ENCODE results near the gene RRBP1. TPM values are rescaled to one million over a fixed set of nuclear protein-coding genes. Genes with fewer than 3 reads are reported as not detected.
A peak's percentile ranks its signal among the peaks of the same experiment; 100 is the strongest.

The RRBP1 gene, protein sequence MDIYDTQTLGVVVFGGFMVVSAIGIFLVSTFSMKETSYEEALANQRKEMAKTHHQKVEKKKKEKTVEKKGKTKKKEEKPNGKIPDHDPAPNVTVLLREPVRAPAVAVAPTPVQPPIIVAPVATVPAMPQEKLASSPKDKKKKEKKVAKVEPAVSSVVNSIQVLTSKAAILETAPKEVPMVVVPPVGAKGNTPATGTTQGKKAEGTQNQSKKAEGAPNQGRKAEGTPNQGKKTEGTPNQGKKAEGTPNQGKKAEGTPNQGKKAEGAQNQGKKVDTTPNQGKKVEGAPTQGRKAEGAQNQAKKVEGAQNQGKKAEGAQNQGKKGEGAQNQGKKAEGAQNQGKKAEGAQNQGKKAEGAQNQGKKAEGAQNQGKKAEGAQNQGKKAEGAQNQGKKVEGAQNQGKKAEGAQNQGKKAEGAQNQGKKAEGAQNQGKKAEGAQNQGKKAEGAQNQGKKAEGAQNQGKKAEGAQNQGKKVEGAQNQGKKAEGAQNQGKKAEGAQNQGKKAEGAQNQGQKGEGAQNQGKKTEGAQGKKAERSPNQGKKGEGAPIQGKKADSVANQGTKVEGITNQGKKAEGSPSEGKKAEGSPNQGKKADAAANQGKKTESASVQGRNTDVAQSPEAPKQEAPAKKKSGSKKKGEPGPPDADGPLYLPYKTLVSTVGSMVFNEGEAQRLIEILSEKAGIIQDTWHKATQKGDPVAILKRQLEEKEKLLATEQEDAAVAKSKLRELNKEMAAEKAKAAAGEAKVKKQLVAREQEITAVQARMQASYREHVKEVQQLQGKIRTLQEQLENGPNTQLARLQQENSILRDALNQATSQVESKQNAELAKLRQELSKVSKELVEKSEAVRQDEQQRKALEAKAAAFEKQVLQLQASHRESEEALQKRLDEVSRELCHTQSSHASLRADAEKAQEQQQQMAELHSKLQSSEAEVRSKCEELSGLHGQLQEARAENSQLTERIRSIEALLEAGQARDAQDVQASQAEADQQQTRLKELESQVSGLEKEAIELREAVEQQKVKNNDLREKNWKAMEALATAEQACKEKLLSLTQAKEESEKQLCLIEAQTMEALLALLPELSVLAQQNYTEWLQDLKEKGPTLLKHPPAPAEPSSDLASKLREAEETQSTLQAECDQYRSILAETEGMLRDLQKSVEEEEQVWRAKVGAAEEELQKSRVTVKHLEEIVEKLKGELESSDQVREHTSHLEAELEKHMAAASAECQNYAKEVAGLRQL (N-terminal part only)
- polyA plus RNA-seq: 175 TPM
- long read RNA-seq, donor 1, full-length matches to known transcripts: 25 of 56 reads
- long read RNA-seq, donor 1, partial matches to known transcripts: 31 of 56 reads
- long read RNA-seq, donor 1, other reads (novel, unspliced or antisense): 0 of 56 reads
- long read RNA-seq, donor 2, full-length matches to known transcripts: 60 of 189 reads
- long read RNA-seq, donor 2, partial matches to known transcripts: 123 of 189 reads
- long read RNA-seq, donor 2, other reads (novel, unspliced or antisense): 6 of 189 reads
- long read RNA-seq, donor 3, full-length matches to known transcripts: 71 of 159 reads
- long read RNA-seq, donor 3, partial matches to known transcripts: 83 of 159 reads
- long read RNA-seq, donor 3, other reads (novel, unspliced or antisense): 5 of 159 reads
- long read RNA-seq, donor 4, transcript RRBP1-205 (2 exons, 1,191 nt): major isoform, 10 of 11 reads
- long read RNA-seq, donor 4, partial matches to known transcripts: 0 of 11 reads
- long read RNA-seq, donor 4, other reads (novel, unspliced or antisense): 0 of 11 reads
- long read RNA-seq, donor 5, full-length matches to known transcripts: 23 of 62 reads
- long read RNA-seq, donor 5, partial matches to known transcripts: 39 of 62 reads
- long read RNA-seq, donor 5, other reads (novel, unspliced or antisense): 0 of 62 reads
- long read RNA-seq, donor 6, full-length matches to known transcripts: 42 of 118 reads
- long read RNA-seq, donor 6, partial matches to known transcripts: 76 of 118 reads
- long read RNA-seq, donor 6, other reads (novel, unspliced or antisense): 0 of 118 reads
- long read RNA-seq, donor 7, full-length matches to known transcripts: 25 of 61 reads
- long read RNA-seq, donor 7, partial matches to known transcripts: 36 of 61 reads
- long read RNA-seq, donor 7, other reads (novel, unspliced or antisense): 0 of 61 reads
- long read RNA-seq, donor 8, full-length matches to known transcripts: 81 of 216 reads
- long read RNA-seq, donor 8, partial matches to known transcripts: 135 of 216 reads
- long read RNA-seq, donor 8, other reads (novel, unspliced or antisense): 0 of 216 reads
- long read RNA-seq, donor 9, full-length matches to known transcripts: 24 of 67 reads
- long read RNA-seq, donor 9, partial matches to known transcripts: 43 of 67 reads
- long read RNA-seq, donor 9, other reads (novel, unspliced or antisense): 0 of 67 reads
- long read RNA-seq, donor 10, full-length matches to known transcripts: 43 of 93 reads
- long read RNA-seq, donor 10, partial matches to known transcripts: 50 of 93 reads
- long read RNA-seq, donor 10, other reads (novel, unspliced or antisense): 0 of 93 reads
- long read RNA-seq, donor 11, full-length matches to known transcripts: 35 of 70 reads
- long read RNA-seq, donor 11, partial matches to known transcripts: 35 of 70 reads
- long read RNA-seq, donor 11, other reads (novel, unspliced or antisense): 0 of 70 reads

DNA sequence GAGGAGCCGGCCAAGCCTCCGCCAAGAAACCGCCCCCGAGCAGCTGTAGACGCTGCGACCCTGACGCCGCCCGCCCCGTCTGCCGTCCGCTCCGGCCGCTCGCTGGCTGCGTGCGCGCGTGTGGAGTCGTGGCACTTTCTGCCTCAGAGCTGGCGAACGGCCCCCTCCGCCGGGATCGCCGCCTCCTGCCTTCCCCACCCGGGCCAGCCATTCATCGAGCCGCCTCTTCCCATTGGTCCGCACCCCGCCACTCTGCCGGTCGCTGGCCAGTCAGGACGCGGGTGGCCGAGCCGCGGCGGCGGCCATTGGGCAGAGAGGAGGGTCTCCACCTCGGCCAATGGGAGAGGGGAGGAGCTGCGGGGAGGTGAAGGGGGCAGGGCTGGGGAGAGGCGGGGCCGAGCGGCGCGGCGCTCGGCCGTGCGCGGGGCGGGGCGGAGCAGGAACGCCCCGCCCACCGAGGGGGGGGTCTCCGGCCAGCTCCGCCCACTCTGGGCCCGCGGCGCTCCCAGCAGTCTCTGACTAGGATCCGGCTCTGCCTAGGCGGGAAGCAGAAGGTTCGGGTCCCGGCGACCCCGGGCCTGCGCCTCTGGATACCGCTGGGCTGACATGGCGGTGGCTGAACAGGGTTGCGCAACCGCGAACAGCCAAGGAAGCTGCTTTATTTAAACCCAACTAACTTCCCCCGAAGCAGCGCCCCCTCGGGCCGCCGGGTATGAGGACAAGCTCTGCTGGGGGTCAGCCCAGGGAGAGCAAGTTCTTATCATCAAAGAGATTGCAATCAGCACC, at the start of gene RRBP1:
Gene RRBP1 (minus strand): TSS at position 140 of the 786 bp plus-strand sequence. CDS start 21,735 bp downstream, outside the sequence.
- H3K4me1 ChIP-seq (ENCODE audit: control insufficient read depth, insufficient read depth, low read length): peaks cover 46% of the 10 kb centered on the region
- H3K36me3 ChIP-seq (ENCODE audit: control insufficient read depth, insufficient read depth, low read length): peaks cover 22% of the 10 kb centered on the region
- peak within 1 kb of the TSS; percentile 65 for H3K4me3 ChIP-seq (ENCODE audit: low read length)
- H3K9me3 ChIP-seq (ENCODE audit: control insufficient read depth, low read depth, low read length): no peaks in the 10 kb centered on the region
- no CpG with 5 or more reads among the region's 79 CpGs for WGBS (ENCODE audit: insufficient coverage, low lambda C conversion rate)
- DNase-seq: peak; percentile 98 to 99
- H3K27me3 ChIP-seq (ENCODE audit: control insufficient read depth, insufficient read depth, low read length): no peaks in the 10 kb centered on the region
- peak within 1 kb of the TSS; percentile 91 for H3K27ac ChIP-seq (ENCODE audit: low read length)

DNA sequence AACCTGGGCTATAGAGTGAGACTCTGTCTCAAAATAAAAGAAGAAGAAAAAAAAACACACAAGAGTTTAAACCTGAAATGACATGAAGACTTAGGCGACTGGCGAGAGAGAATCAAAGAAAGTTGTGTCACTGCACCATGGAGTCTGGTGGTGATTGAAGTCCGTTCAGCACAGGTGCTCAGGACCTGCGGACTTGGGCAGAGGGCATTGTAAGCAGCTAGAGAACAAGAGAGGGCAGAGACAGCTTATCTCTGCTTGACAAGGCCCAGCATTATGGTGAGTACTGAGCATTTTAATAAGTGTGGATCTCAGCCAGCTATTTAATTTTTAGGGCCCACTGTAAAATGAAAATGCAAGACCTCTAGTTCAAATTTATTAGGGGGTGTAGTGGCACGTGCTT, 49.2 kb upstream of the RRBP1 start:
- no peak overlapping the region for H3K27ac ChIP-seq (ENCODE audit: low read length)
- 61% methylated on average over 3 of the region's 5 CpGs for WGBS (ENCODE audit: insufficient coverage, low lambda C conversion rate)

GRCh38 chr20:17730071-17730470, 48.0 kb upstream of the RRBP1 start:
- H3K36me3 ChIP-seq (ENCODE audit: control insufficient read depth, insufficient read depth, low read length): no peaks in the 10 kb centered on the region
- no peaks in the 10 kb centered on the region for H3K9me3 ChIP-seq (ENCODE audit: control insufficient read depth, low read depth, low read length)
- no peak overlapping the region for H3K4me3 ChIP-seq (ENCODE audit: low read length)
- peaks cover 4% of the 10 kb centered on the region for H3K4me1 ChIP-seq (ENCODE audit: control insufficient read depth, insufficient read depth, low read length)
- no peak overlapping the region for H3K27ac ChIP-seq (ENCODE audit: low read length)
- 87% methylated on average over 3 of the region's 10 CpGs for WGBS (ENCODE audit: insufficient coverage, low lambda C conversion rate)
- no peaks in the 10 kb centered on the region for H3K27me3 ChIP-seq (ENCODE audit: control insufficient read depth, insufficient read depth, low read length)
- DNase-seq: no peak

More for the DNA sequence above, 49.2 kb upstream of the RRBP1 start:
- DNase-seq: peak; percentile 52 to 68
- Histone ChIP-seq H3K9me3 (ENCODE audit: control insufficient read depth, low read depth, low read length) (peaks cover 1% of the 10 kb centered on the region), H3K36me3 (ENCODE audit: control insufficient read depth, insufficient read depth, low read length) (no peaks in the 10 kb centered on the region), H3K4me1 (ENCODE audit: control insufficient read depth, insufficient read depth, low read length) (peaks cover 9% of the 10 kb centered on the region), H3K27me3 (ENCODE audit: control insufficient read depth, insufficient read depth, low read length) (no peaks in the 10 kb centered on the region), H3K4me3 (ENCODE audit: low read length) (no peak overlapping the region)

DNA sequence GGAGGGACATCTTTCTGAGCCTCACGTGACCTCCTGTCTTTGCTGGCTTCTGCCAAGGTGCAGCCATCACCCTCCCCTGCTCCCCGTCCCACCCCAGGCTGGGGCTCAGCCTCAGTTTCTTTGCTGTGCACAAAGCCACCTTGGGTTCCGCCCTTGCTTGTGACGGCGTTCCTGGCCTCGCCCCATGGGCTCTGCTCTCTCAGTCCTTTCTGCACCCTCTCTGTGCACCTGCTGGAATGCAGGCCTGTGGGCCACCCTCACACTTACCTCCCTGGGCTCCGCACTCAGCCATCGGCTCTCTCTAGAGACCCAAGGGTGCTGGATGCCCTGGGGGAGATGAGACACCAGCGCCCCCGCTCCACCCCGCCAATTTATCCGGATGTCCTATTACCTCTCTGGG, 46.0 kb upstream of the RRBP1 start:
- Histone ChIP-seq H3K27ac (ENCODE audit: low read length) (no peak overlapping the region), H3K4me1 (ENCODE audit: control insufficient read depth, insufficient read depth, low read length) (no peaks in the 10 kb centered on the region), H3K36me3 (ENCODE audit: control insufficient read depth, insufficient read depth, low read length) (no peaks in the 10 kb centered on the region), H3K9me3 (ENCODE audit: control insufficient read depth, low read depth, low read length) (no peaks in the 10 kb centered on the region), H3K4me3 (ENCODE audit: low read length) (no peak overlapping the region), H3K27me3 (ENCODE audit: control insufficient read depth, insufficient read depth, low read length) (no peaks in the 10 kb centered on the region)
- DNase-seq: no peak
- no CpG with 5 or more reads among the region's 12 CpGs for WGBS (ENCODE audit: insufficient coverage, low lambda C conversion rate)

DNA sequence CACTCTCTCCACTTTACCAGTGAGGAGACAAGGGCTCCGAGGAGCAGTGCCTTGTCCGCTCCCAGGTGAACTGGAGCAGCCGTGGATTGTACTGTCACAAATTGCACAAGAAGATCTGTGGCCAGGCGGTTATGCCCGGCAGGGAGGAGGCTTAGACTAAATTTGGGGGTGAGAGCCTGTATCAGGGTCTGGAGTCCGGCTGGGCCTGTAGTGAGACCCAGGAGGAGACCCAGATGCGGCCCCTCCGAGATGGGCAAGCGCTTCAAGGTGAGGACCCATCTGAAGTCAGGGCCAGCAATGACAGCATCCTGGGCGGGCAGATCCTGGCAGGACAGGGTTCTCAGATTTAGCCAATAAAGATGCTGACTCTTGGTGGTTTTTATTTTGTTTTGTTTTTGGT, 45.3 kb upstream of the RRBP1 start:
- Histone ChIP-seq H3K27ac (ENCODE audit: low read length) (no peak overlapping the region), H3K4me1 (ENCODE audit: control insufficient read depth, insufficient read depth, low read length) (peaks cover 4% of the 10 kb centered on the region), H3K4me3 (ENCODE audit: low read length) (no peak overlapping the region), H3K9me3 (ENCODE audit: control insufficient read depth, low read depth, low read length) (no peaks in the 10 kb centered on the region), H3K27me3 (ENCODE audit: control insufficient read depth, insufficient read depth, low read length) (no peaks in the 10 kb centered on the region), H3K36me3 (ENCODE audit: control insufficient read depth, insufficient read depth, low read length) (no peaks in the 10 kb centered on the region)
- no peak for DNase-seq
- WGBS (ENCODE audit: insufficient coverage, low lambda C conversion rate): no CpG with 5 or more reads among the region's 10 CpGs

- no peaks in the 10 kb centered on the region for H3K36me3 ChIP-seq (ENCODE audit: control insufficient read depth, insufficient read depth, low read length)
- no CpG with 5 or more reads among the region's 4 CpGs for WGBS (ENCODE audit: insufficient coverage, low lambda C conversion rate)
- DNase-seq: no peak
- H3K9me3 ChIP-seq (ENCODE audit: control insufficient read depth, low read depth, low read length): no peaks in the 10 kb centered on the region
- H3K4me1 ChIP-seq (ENCODE audit: control insufficient read depth, insufficient read depth, low read length): peaks cover 7% of the 10 kb centered on the region
- no peaks in the 10 kb centered on the region for H3K27me3 ChIP-seq (ENCODE audit: control insufficient read depth, insufficient read depth, low read length)
- no peak overlapping the region for H3K4me3 ChIP-seq (ENCODE audit: low read length)
- no peak overlapping the region for H3K27ac ChIP-seq (ENCODE audit: low read length)
These were observed 44.9 kb upstream of the RRBP1 start for GRCh38 chr20:17726902-17727301.

DNA sequence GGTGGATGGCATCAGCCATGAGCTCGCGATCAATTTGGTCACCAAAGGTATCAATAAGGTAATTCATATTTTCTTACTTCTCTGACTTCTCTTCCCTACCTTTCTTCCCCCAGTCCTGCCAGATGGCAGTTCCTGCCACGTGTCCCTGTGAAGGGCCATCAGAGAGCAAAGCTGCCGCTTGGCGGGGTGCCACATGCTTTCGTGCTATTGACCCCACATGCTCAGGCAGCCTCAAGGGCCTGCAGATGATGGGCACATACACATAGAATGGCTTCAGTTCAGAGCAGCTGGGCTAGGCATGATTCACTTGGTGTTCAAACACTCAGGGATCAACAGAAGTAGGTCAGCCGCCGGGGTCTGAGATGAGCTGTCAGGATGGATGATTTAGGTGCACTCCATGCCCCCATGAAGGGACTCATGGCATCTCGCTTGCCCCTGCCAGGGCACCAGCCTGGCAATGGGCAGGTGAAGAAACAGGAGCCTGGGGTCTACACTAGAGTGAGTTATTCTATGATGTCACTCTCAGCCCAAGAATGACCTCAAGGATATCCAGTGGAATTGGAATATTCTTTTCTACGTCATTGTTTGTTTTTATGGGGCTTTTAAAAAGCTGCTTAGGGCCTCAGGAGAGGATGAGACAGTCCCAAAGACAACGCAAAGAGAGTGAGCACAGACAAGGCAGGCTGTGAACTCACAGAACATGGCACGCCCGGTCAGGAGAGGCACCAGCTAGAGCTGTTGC, 43.2 kb upstream of the RRBP1 start:
- no CpG with 5 or more reads among the region's 13 CpGs for WGBS (ENCODE audit: insufficient coverage, low lambda C conversion rate)
- no peak overlapping the region for H3K27ac ChIP-seq (ENCODE audit: low read length)
- no peaks in the 10 kb centered on the region for H3K36me3 ChIP-seq (ENCODE audit: control insufficient read depth, insufficient read depth, low read length)
- DNase-seq: no peak
- no peak overlapping the region for H3K4me3 ChIP-seq (ENCODE audit: low read length)
- H3K27me3 ChIP-seq (ENCODE audit: control insufficient read depth, insufficient read depth, low read length): no peaks in the 10 kb centered on the region
- no peaks in the 10 kb centered on the region for H3K9me3 ChIP-seq (ENCODE audit: control insufficient read depth, low read depth, low read length)
- H3K4me1 ChIP-seq (ENCODE audit: control insufficient read depth, insufficient read depth, low read length): peaks cover 10% of the 10 kb centered on the region

Data from large intestine (tissue), 12 donors.